ENCODE results near the gene RNF144A.

DNA sequence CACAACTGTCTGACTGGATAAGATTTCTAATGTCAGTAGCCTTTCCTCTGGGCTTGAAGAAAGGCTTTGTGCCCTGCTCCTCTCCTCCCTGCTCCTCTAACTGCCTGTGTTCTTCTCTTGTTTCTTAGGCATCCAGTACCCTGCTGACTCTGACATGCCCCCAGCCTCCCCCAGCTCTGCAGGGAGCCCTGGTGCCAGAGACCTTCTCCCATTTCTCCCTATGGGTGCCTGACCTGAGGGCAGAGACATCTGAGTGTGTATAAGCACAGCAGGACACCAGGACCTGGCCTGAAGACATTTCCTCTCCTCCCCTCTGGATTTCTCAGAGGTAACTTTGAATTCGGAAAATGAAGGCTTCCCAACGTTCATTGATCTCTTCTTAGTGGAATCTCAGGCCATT, 23.6 kb downstream of the RNF144A start:
- TF ChIP-seq, protein P1, sequence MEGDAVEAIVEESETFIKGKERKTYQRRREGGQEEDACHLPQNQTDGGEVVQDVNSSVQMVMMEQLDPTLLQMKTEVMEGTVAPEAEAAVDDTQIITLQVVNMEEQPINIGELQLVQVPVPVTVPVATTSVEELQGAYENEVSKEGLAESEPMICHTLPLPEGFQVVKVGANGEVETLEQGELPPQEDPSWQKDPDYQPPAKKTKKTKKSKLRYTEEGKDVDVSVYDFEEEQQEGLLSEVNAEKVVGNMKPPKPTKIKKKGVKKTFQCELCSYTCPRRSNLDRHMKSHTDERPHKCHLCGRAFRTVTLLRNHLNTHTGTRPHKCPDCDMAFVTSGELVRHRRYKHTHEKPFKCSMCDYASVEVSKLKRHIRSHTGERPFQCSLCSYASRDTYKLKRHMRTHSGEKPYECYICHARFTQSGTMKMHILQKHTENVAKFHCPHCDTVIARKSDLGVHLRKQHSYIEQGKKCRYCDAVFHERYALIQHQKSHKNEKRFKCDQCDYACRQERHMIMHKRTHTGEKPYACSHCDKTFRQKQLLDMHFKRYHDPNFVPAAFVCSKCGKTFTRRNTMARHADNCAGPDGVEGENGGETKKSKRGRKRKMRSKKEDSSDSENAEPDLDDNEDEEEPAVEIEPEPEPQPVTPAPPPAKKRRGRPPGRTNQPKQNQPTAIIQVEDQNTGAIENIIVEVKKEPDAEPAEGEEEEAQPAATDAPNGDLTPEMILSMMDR (conservative IDR thresholded peaks at IDR 0.05; ENCODE audit: low read depth in 2 of 2), result no peak
- TF ChIP-seq POLR2AphosphoS5 (IDR thresholded peaks at IDR 0.05; ENCODE audit: low read depth) (no peak), EZH2phosphoT487 (IDR thresholded peaks at IDR 0.05; ENCODE audit: unreplicated experiment) (no peak), EZH2 (IDR thresholded peaks at IDR 0.05; ENCODE audit: low read depth, unreplicated experiment) (no peak), ZNF114 (CRISPR knock-in tag; IDR thresholded peaks at IDR 0.05) (no peak), CREB1 (CRISPR knock-in tag; IDR thresholded peaks at IDR 0.05; ENCODE audit: low read depth) (no peak), NANOG (IDR thresholded peaks at IDR 0.05; ENCODE audit: borderline replicate concordance) (no peak), JUNB (IDR thresholded peaks at IDR 0.05; ENCODE audit: unreplicated experiment) (no peak), STAT1 (IDR thresholded peaks at IDR 0.05; ENCODE audit: unreplicated experiment) (no peak), ZNF331 (CRISPR knock-in tag; IDR thresholded peaks at IDR 0.05; ENCODE audit: low read depth) (no peak)
- TF ChIP-seq, protein P2, sequence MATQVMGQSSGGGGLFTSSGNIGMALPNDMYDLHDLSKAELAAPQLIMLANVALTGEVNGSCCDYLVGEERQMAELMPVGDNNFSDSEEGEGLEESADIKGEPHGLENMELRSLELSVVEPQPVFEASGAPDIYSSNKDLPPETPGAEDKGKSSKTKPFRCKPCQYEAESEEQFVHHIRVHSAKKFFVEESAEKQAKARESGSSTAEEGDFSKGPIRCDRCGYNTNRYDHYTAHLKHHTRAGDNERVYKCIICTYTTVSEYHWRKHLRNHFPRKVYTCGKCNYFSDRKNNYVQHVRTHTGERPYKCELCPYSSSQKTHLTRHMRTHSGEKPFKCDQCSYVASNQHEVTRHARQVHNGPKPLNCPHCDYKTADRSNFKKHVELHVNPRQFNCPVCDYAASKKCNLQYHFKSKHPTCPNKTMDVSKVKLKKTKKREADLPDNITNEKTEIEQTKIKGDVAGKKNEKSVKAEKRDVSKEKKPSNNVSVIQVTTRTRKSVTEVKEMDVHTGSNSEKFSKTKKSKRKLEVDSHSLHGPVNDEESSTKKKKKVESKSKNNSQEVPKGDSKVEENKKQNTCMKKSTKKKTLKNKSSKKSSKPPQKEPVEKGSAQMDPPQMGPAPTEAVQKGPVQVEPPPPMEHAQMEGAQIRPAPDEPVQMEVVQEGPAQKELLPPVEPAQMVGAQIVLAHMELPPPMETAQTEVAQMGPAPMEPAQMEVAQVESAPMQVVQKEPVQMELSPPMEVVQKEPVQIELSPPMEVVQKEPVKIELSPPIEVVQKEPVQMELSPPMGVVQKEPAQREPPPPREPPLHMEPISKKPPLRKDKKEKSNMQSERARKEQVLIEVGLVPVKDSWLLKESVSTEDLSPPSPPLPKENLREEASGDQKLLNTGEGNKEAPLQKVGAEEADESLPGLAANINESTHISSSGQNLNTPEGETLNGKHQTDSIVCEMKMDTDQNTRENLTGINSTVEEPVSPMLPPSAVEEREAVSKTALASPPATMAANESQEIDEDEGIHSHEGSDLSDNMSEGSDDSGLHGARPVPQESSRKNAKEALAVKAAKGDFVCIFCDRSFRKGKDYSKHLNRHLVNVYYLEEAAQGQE (IDR thresholded peaks at IDR 0.05; ENCODE audit: unreplicated experiment), result no peak
- TF ChIP-seq, protein P3, sequence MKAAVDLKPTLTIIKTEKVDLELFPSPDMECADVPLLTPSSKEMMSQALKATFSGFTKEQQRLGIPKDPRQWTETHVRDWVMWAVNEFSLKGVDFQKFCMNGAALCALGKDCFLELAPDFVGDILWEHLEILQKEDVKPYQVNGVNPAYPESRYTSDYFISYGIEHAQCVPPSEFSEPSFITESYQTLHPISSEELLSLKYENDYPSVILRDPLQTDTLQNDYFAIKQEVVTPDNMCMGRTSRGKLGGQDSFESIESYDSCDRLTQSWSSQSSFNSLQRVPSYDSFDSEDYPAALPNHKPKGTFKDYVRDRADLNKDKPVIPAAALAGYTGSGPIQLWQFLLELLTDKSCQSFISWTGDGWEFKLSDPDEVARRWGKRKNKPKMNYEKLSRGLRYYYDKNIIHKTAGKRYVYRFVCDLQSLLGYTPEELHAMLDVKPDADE (IDR thresholded peaks at IDR 0.05), result no peak
- TF ChIP-seq, protein P4, sequence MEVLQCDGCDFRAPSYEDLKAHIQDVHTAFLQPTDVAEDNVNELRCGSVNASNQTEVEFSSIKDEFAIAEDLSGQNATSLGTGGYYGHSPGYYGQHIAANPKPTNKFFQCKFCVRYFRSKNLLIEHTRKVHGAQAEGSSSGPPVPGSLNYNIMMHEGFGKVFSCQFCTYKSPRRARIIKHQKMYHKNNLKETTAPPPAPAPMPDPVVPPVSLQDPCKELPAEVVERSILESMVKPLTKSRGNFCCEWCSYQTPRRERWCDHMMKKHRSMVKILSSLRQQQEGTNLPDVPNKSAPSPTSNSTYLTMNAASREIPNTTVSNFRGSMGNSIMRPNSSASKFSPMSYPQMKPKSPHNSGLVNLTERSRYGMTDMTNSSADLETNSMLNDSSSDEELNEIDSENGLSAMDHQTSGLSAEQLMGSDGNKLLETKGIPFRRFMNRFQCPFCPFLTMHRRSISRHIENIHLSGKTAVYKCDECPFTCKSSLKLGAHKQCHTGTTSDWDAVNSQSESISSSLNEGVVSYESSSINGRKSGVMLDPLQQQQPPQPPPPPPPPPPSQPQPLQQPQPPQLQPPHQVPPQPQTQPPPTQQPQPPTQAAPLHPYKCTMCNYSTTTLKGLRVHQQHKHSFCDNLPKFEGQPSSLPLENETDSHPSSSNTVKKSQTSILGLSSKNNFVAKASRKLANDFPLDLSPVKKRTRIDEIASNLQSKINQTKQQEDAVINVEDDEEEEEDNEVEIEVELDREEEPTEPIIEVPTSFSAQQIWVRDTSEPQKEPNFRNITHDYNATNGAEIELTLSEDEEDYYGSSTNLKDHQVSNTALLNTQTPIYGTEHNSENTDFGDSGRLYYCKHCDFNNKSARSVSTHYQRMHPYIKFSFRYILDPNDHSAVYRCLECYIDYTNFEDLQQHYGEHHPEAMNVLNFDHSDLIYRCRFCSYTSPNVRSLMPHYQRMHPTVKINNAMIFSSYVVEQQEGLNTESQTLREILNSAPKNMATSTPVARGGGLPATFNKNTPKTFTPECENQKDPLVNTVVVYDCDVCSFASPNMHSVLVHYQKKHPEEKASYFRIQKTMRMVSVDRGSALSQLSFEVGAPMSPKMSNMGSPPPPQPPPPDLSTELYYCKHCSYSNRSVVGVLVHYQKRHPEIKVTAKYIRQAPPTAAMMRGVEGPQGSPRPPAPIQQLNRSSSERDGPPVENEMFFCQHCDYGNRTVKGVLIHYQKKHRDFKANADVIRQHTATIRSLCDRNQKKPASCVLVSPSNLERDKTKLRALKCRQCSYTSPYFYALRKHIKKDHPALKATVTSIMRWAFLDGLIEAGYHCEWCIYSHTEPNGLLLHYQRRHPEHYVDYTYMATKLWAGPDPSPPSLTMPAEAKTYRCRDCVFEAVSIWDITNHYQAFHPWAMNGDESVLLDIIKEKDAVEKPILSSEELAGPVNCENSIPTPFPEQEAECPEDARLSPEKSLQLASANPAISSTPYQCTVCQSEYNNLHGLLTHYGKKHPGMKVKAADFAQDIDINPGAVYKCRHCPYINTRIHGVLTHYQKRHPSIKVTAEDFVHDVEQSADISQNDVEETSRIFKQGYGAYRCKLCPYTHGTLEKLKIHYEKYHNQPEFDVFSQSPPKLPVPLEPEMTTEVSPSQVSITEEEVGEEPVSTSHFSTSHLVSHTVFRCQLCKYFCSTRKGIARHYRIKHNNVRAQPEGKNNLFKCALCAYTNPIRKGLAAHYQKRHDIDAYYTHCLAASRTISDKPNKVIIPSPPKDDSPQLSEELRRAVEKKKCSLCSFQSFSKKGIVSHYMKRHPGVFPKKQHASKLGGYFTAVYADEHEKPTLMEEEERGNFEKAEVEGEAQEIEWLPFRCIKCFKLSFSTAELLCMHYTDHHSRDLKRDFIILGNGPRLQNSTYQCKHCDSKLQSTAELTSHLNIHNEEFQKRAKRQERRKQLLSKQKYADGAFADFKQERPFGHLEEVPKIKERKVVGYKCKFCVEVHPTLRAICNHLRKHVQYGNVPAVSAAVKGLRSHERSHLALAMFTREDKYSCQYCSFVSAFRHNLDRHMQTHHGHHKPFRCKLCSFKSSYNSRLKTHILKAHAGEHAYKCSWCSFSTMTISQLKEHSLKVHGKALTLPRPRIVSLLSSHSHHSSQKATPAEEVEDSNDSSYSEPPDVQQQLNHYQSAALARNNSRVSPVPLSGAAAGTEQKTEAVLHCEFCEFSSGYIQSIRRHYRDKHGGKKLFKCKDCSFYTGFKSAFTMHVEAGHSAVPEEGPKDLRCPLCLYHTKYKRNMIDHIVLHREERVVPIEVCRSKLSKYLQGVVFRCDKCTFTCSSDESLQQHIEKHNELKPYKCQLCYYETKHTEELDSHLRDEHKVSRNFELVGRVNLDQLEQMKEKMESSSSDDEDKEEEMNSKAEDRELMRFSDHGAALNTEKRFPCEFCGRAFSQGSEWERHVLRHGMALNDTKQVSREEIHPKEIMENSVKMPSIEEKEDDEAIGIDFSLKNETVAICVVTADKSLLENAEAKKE (CRISPR knock-in tag; IDR thresholded peaks at IDR 0.05), result no peak; the same call in 1 of the 2 replicates
